ENCODE measurements around the gene YWHAQ. TPM values are rescaled to one million over a fixed set of nuclear protein-coding genes. Genes with fewer than 3 reads are reported as not detected.

Gene YWHAQ
- total and polyA plus RNA-seq, 9 of the 15 experiments (the other 6 are each of a cell fraction or from before 2014, with no cell fraction given): 63.1 to 359 (median 203) TPM

DNA sequence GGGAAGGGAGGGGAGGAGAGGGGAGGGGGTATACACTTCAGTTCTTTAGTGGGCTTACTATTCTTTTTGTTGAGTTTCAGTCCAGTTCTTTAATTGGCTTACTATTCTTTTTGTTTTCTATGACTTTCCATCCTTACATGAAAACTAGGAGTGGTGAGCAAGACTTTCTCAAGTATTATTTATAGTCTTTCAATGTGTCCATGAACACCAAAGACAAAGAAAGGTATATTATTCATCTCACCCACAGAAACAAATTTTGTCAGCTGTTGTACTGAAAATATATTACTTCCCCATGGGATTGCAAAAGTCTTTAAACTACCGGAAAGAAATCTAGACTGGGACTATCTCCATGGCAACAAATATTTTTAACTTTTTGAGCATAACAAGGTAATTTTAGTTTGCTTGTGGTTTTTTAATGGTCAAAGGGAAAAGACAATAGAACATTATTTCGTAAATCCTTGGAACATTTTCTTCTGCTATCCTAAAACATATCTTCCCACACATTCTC lies 92.7 kb downstream of the YWHAQ start (continued):
- no peak for TF ChIP-seq HDAC6 (IDR thresholded peaks at IDR 0.05; ENCODE audit: low read depth, low read length)
- no peak for TF ChIP-seq ZNF57 (CRISPR knock-in tag; IDR thresholded peaks at IDR 0.05)
- TF ChIP-seq PPARD (CRISPR knock-in tag; IDR thresholded peaks at IDR 0.05): no peak
- TF ChIP-seq BHLHE40 (IDR thresholded peaks at IDR 0.05; ENCODE audit: low read length): no peak
- TF ChIP-seq, protein P1, sequence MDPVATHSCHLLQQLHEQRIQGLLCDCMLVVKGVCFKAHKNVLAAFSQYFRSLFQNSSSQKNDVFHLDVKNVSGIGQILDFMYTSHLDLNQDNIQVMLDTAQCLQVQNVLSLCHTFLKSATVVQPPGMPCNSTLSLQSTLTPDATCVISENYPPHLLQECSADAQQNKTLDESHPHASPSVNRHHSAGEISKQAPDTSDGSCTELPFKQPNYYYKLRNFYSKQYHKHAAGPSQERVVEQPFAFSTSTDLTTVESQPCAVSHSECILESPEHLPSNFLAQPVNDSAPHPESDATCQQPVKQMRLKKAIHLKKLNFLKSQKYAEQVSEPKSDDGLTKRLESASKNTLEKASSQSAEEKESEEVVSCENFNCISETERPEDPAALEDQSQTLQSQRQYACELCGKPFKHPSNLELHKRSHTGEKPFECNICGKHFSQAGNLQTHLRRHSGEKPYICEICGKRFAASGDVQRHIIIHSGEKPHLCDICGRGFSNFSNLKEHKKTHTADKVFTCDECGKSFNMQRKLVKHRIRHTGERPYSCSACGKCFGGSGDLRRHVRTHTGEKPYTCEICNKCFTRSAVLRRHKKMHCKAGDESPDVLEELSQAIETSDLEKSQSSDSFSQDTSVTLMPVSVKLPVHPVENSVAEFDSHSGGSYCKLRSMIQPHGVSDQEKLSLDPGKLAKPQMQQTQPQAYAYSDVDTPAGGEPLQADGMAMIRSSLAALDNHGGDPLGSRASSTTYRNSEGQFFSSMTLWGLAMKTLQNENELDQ (CRISPR knock-in tag; IDR thresholded peaks at IDR 0.05; ENCODE audit: borderline replicate concordance): no peak
- peak; percentile 88 for TF ChIP-seq PCBP2 (IDR thresholded peaks at IDR 0.05; ENCODE audit: low read depth, low read length, poor library complexity, severe bottlenecking)
- no peak for TF ChIP-seq SNIP1 (IDR thresholded peaks at IDR 0.05; ENCODE audit: low read depth)

DNA sequence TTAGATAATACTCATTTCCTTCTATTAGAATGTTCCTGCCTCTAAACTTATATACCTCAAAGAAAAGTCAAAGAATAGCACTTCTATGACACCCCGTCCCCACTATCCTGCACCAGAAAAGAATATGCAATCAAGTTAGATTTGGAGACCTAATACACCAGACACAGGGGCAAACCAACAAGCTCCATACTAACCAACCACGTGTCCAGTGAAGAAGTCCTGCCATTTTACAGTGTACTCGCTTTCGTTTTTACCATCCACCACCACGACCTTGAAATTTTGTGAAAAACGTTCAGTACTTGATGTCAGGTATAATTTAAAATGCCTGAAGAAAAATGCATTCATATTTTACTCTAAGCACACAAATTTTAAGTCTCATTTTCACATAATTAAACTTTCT lies 94.3 kb downstream of the YWHAQ start:
- WGBS (ENCODE audit: insufficient coverage, low coverage, missing lambda C conversion rate): 73% methylated on average over 6 of the region's 6 CpGs
- Histone ChIP-seq H3K9ac (ENCODE audit: insufficient read depth in 1 of 2, low read depth in 2 of 2, low read length in 2 of 2) (no peak overlapping the region), H3K27me3 (ENCODE audit: control insufficient read depth in 2 of 2, insufficient read depth in 2 of 2, low read length in 2 of 2) (no peaks in the 10 kb centered on the region), H4K20me1 (replicated peaks; ENCODE audit: control insufficient read depth, insufficient read depth, low read length) (no peaks in the 10 kb centered on the region), H3K9me3 (replicated peaks; ENCODE audit: control insufficient read depth, insufficient read depth, low read depth, low read length) (no peaks in the 10 kb centered on the region), H2AFZ (ENCODE audit: low read depth, low read length) (no peak overlapping the region), H3K36me3 (ENCODE audit: control insufficient read depth, insufficient read depth, low read length) (peaks cover 42% of the 10 kb centered on the region; the same call in 1 of the 3 replicates), H3K4me2 (ENCODE audit: insufficient read depth, low read length) (no peak overlapping the region), H3K9me1 (ENCODE audit: control insufficient read depth, insufficient read depth, low read length) (no peaks in the 10 kb centered on the region), H3K79me2 (ENCODE audit: control insufficient read depth, insufficient read depth, low read length) (peaks cover 9% of the 10 kb centered on the region; the same call in 2 of the 3 replicates), H3K4me3 (no peak overlapping the region), H3K4me1 (replicated peaks in 1 of 2; ENCODE audit: control insufficient read depth in 2 of 2, insufficient read depth in 2 of 2, low read length in 2 of 2) (no peaks in the 10 kb centered on the region), H3K27ac (ENCODE audit: extremely low read depth, low read depth, low read length) (no peak overlapping the region)
- FAIRE-seq (no peak), ATAC-seq (no peak; the same call in 2 of the 3 replicates), DNase-seq (ENCODE audit: extremely low read depth in 1 of 4, low spot score in 3 of 4) (no peak)
- ChIA-PET POLR2A (interaction anchor here (0.8 to 2.8 kb wide), 5 partner anchors 9 to 19 kb away, joined by 3 to 10 read pairs (median 3); partner anchors contain the start of gene ADAM17), CTCF (ENCODE audit: low intra/inter-chr PET ratio) (no interaction called here)
- intact Hi-C loops (cut with micrococcal nuclease) (no loop called here), in situ Hi-C loops (cut with MboI) (no loop called here)
- BruUV-seq (replicated peaks): no TSS peak
- no peak for TF ChIP-seq ZKSCAN3 (CRISPR knock-in tag; IDR thresholded peaks at IDR 0.05)
- TF ChIP-seq TAF7 (tag; IDR thresholded peaks at IDR 0.05): no peak
- no peak for TF ChIP-seq CBX8 (IDR thresholded peaks at IDR 0.05; ENCODE audit: borderline replicate concordance, extremely low read depth, low read depth, low read length, poor library complexity, severe bottlenecking)
- no peak for TF ChIP-seq MAFG (tag; conservative IDR thresholded peaks at IDR 0.05)
- TF ChIP-seq, protein P2, sequence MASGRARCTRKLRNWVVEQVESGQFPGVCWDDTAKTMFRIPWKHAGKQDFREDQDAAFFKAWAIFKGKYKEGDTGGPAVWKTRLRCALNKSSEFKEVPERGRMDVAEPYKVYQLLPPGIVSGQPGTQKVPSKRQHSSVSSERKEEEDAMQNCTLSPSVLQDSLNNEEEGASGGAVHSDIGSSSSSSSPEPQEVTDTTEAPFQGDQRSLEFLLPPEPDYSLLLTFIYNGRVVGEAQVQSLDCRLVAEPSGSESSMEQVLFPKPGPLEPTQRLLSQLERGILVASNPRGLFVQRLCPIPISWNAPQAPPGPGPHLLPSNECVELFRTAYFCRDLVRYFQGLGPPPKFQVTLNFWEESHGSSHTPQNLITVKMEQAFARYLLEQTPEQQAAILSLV (tag; IDR thresholded peaks at IDR 0.05): no peak
- TF ChIP-seq NRF1 (conservative IDR thresholded peaks at IDR 0.05 in 1 of 2, IDR thresholded peaks at IDR 0.05 in 1 of 2): no peak
- TF ChIP-seq NR3C1 (CRISPR knock-in tag; IDR thresholded peaks at IDR 0.05): no peak
- TF ChIP-seq NR2C2 (CRISPR knock-in tag; IDR thresholded peaks at IDR 0.05): no peak
- no peak for TF ChIP-seq NR2C2 (tag; IDR thresholded peaks at IDR 0.05)
- TF ChIP-seq RNF2 (IDR thresholded peaks at IDR 0.05): no peak
- no peak for TF ChIP-seq NCOA2 (IDR thresholded peaks at IDR 0.05; ENCODE audit: partially characterized antibody in 2 of 2)

Data from K562 (cell line).